ENCODE measurements around the gene RHD. TPM values are rescaled to one million over a fixed set of nuclear protein-coding genes. Genes with fewer than 3 reads are reported as not detected.
"Not testable (repeated sequence)": the region's sequence is repeated elsewhere in the genome, so short reads cannot be mapped to it uniquely, and the experiment has no call there.

RHD gene
- total RNA-seq, 1 donor from 2014 or later: 0.38 TPM

DNA sequence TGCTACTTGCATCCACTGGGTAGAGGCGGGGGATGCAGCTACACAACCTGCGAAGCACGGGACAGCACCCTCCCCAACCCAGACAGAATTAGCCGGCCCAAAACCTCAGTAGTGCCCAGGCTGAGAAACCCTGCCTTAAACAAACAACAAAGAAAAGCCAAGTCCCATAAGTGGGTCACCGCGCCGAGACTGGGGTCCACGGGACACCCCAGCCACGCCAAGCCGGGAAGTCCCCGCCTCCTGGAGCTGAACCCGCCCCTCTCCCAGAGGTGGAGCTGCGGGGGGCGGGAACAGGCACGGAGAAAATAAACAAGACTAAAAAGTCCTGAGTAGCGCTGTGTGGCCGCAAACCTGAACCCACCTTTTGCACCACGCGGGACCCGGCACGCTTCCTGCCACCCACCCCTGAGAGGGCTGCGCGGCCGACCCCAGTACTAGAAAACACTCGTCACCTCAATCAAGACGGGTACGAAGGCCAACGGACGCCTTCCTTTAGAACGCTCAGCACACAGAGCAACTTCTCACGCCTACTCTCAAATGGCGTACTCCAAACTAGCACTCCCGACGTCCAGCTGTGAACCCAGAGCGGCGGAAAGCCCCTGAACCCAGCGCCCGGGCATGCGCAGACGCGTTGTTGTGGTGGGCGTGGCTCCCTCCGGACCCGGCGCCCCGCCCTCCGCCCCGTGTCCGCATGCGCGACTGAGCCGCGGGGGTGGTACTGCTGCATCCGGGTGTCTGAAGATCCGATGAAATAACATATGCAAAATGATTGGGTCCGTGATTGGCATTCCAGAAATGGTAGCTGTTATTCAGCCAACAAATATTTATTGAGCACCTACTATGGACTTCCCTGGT, 4.8 kb upstream of the RHD start:
- H3K9me3 Mint-ChIP-seq (ENCODE audit: unreplicated experiment); H3K27ac Mint-ChIP-seq (ENCODE audit: unreplicated experiment); H3K4me1 Mint-ChIP-seq (ENCODE audit: unreplicated experiment); H3K27me3 Mint-ChIP-seq (ENCODE audit: unreplicated experiment); H3K36me3 Mint-ChIP-seq (ENCODE audit: low read depth, unreplicated experiment): not testable (repeated sequence)
- H3K4me3 Mint-ChIP-seq (ENCODE audit: unreplicated experiment): peak overlapping the region; percentile 71
- DNase-seq (ENCODE audit: low spot score): peak; percentile 65

DNA sequence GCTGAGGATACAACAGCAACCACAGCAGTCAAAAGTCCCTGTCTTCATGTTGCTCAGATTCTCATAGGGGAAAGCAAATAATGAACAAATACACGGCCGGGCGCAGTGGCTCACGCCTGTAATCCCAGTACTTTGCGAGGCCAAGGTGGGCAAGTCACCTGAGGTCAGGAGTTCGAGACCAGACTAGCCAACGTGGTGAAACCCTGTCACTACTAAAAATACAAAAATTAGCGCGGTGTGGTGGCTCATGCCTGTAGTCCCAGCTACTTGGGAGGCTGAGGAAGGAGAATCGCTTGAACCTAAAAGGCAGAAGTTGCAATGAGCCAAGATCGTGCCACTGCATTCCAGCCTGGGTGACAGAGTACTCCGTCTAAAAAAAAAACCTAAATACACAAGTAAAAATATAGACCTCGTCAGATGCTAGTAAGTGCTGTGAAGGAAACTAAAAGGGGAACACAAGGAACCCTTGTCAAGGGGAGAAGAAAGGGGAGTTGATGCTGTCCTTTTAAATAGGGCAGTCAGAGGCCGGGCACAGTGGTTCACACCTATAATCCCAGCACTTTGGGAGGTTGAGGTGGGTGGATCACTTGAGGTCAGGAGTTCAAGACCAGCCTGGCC, 4.1 kb upstream of the RHD start:
- not testable (repeated sequence) for H3K27ac Mint-ChIP-seq (ENCODE audit: unreplicated experiment); H3K36me3 Mint-ChIP-seq (ENCODE audit: low read depth, unreplicated experiment); H3K4me1 Mint-ChIP-seq (ENCODE audit: unreplicated experiment); H3K9me3 Mint-ChIP-seq (ENCODE audit: unreplicated experiment); DNase-seq (ENCODE audit: low spot score); H3K27me3 Mint-ChIP-seq (ENCODE audit: unreplicated experiment)
- peak overlapping the region; percentile 71 for H3K4me3 Mint-ChIP-seq (ENCODE audit: unreplicated experiment)

- not testable (repeated sequence) for H3K27me3 Mint-ChIP-seq (ENCODE audit: unreplicated experiment); H3K4me1 Mint-ChIP-seq (ENCODE audit: unreplicated experiment); H3K9me3 Mint-ChIP-seq (ENCODE audit: unreplicated experiment); H3K36me3 Mint-ChIP-seq (ENCODE audit: low read depth, unreplicated experiment); H3K27ac Mint-ChIP-seq (ENCODE audit: unreplicated experiment); DNase-seq (ENCODE audit: low spot score); H3K4me3 Mint-ChIP-seq (ENCODE audit: unreplicated experiment)
Observed at GRCh38 chr1:25275648-25276047, 3.3 kb downstream of the RHD start.

GRCh38 chr1:25277295-25277694, 5.0 kb downstream of the RHD start:
- H3K9me3 Mint-ChIP-seq (ENCODE audit: unreplicated experiment); H3K27ac Mint-ChIP-seq (ENCODE audit: unreplicated experiment); H3K36me3 Mint-ChIP-seq (ENCODE audit: low read depth, unreplicated experiment); DNase-seq (ENCODE audit: low spot score); H3K27me3 Mint-ChIP-seq (ENCODE audit: unreplicated experiment); H3K4me1 Mint-ChIP-seq (ENCODE audit: unreplicated experiment); H3K4me3 Mint-ChIP-seq (ENCODE audit: unreplicated experiment): not testable (repeated sequence)

GRCh38 chr1:25278358-25278757, 6.0 kb downstream of the RHD start:
- H3K27ac Mint-ChIP-seq (ENCODE audit: unreplicated experiment); H3K27me3 Mint-ChIP-seq (ENCODE audit: unreplicated experiment); DNase-seq (ENCODE audit: low spot score); H3K9me3 Mint-ChIP-seq (ENCODE audit: unreplicated experiment); H3K4me3 Mint-ChIP-seq (ENCODE audit: unreplicated experiment); H3K4me1 Mint-ChIP-seq (ENCODE audit: unreplicated experiment); H3K36me3 Mint-ChIP-seq (ENCODE audit: low read depth, unreplicated experiment): not testable (repeated sequence)

GRCh38 chr1:25278790-25279189, 6.5 kb downstream of the RHD start:
- not testable (repeated sequence) for H3K27me3 Mint-ChIP-seq (ENCODE audit: unreplicated experiment); H3K27ac Mint-ChIP-seq (ENCODE audit: unreplicated experiment); DNase-seq (ENCODE audit: low spot score); H3K36me3 Mint-ChIP-seq (ENCODE audit: low read depth, unreplicated experiment); H3K4me1 Mint-ChIP-seq (ENCODE audit: unreplicated experiment); H3K4me3 Mint-ChIP-seq (ENCODE audit: unreplicated experiment); H3K9me3 Mint-ChIP-seq (ENCODE audit: unreplicated experiment)

GRCh38 chr1:25279693-25280111, 7.4 kb downstream of the RHD start:
- H3K9me3 Mint-ChIP-seq (ENCODE audit: unreplicated experiment); DNase-seq (ENCODE audit: low spot score): not testable (repeated sequence)

GRCh38 chr1:25285862-25286261, 13.6 kb downstream of the RHD start:
- H3K27ac Mint-ChIP-seq (ENCODE audit: unreplicated experiment); H3K9me3 Mint-ChIP-seq (ENCODE audit: unreplicated experiment); H3K4me3 Mint-ChIP-seq (ENCODE audit: unreplicated experiment); DNase-seq (ENCODE audit: low spot score); H3K4me1 Mint-ChIP-seq (ENCODE audit: unreplicated experiment); H3K27me3 Mint-ChIP-seq (ENCODE audit: unreplicated experiment); H3K36me3 Mint-ChIP-seq (ENCODE audit: low read depth, unreplicated experiment): not testable (repeated sequence)

More at GRCh38 chr1:25279693-25280111, 7.4 kb downstream of the RHD start:
- not testable (repeated sequence) for H3K36me3 Mint-ChIP-seq (ENCODE audit: low read depth, unreplicated experiment); H3K27me3 Mint-ChIP-seq (ENCODE audit: unreplicated experiment); H3K27ac Mint-ChIP-seq (ENCODE audit: unreplicated experiment); H3K4me3 Mint-ChIP-seq (ENCODE audit: unreplicated experiment); H3K4me1 Mint-ChIP-seq (ENCODE audit: unreplicated experiment)

GRCh38 chr1:25287164-25287563, 14.9 kb downstream of the RHD start:
- not testable (repeated sequence) for H3K4me3 Mint-ChIP-seq (ENCODE audit: unreplicated experiment); DNase-seq (ENCODE audit: low spot score); H3K4me1 Mint-ChIP-seq (ENCODE audit: unreplicated experiment); H3K9me3 Mint-ChIP-seq (ENCODE audit: unreplicated experiment); H3K27me3 Mint-ChIP-seq (ENCODE audit: unreplicated experiment); H3K36me3 Mint-ChIP-seq (ENCODE audit: low read depth, unreplicated experiment); H3K27ac Mint-ChIP-seq (ENCODE audit: unreplicated experiment)

GRCh38 chr1:25288573-25289101, 16.3 kb downstream of the RHD start:
- H3K27me3 Mint-ChIP-seq (ENCODE audit: unreplicated experiment); DNase-seq (ENCODE audit: low spot score); H3K4me3 Mint-ChIP-seq (ENCODE audit: unreplicated experiment); H3K36me3 Mint-ChIP-seq (ENCODE audit: low read depth, unreplicated experiment); H3K27ac Mint-ChIP-seq (ENCODE audit: unreplicated experiment); H3K9me3 Mint-ChIP-seq (ENCODE audit: unreplicated experiment); H3K4me1 Mint-ChIP-seq (ENCODE audit: unreplicated experiment): not testable (repeated sequence)

GRCh38 chr1:25290043-25290442, 17.7 kb downstream of the RHD start:
- DNase-seq (ENCODE audit: low spot score); H3K4me3 Mint-ChIP-seq (ENCODE audit: unreplicated experiment): not testable (repeated sequence)

GRCh38 chr1:25293426-25293825, 21.1 kb downstream of the RHD start:
- H3K27ac Mint-ChIP-seq (ENCODE audit: unreplicated experiment); H3K36me3 Mint-ChIP-seq (ENCODE audit: low read depth, unreplicated experiment); H3K9me3 Mint-ChIP-seq (ENCODE audit: unreplicated experiment); H3K4me3 Mint-ChIP-seq (ENCODE audit: unreplicated experiment); H3K27me3 Mint-ChIP-seq (ENCODE audit: unreplicated experiment); H3K4me1 Mint-ChIP-seq (ENCODE audit: unreplicated experiment); DNase-seq (ENCODE audit: low spot score): not testable (repeated sequence)

More at GRCh38 chr1:25290043-25290442, 17.7 kb downstream of the RHD start:
- not testable (repeated sequence) for H3K36me3 Mint-ChIP-seq (ENCODE audit: low read depth, unreplicated experiment); H3K9me3 Mint-ChIP-seq (ENCODE audit: unreplicated experiment); H3K27ac Mint-ChIP-seq (ENCODE audit: unreplicated experiment); H3K4me1 Mint-ChIP-seq (ENCODE audit: unreplicated experiment); H3K27me3 Mint-ChIP-seq (ENCODE audit: unreplicated experiment)

Measured in endothelial cell (in vitro differentiated cells).